Brain microvascular endothelial cell (primary cell): Measurements from ENCODE around the gene SPRYD4.
"Not testable (repeated sequence)": the region's sequence is repeated elsewhere in the genome, so short reads cannot be mapped to it uniquely, and the experiment has no call there.

Source experiments
- DNase-seq: peaks from one replicate; pipeline ENCODE4 v3.0.0-alpha.2; 2020
- H3K27ac ChIP-seq: fragments of 250-450 bp; sonication (Bioruptor Pico); 2 replicates; pipeline ENCODE4 v1.5.1; 2020; ENCODE audit warnings: mild to moderate bottlenecking, moderate library complexity
- H3K27me3 ChIP-seq: fragments of 250-450 bp; sonication (Bioruptor Pico); replicated peaks from 2 replicates; pipeline ENCODE4 v1.5.1; 2020; ENCODE audit warnings: mild to moderate bottlenecking
- H3K36me3 ChIP-seq: fragments of 250-450 bp; sonication (Bioruptor Pico); replicated peaks from 2 replicates; pipeline ENCODE4 v1.5.1; 2020; ENCODE audit warnings: mild to moderate bottlenecking
- H3K4me3 ChIP-seq: 2 replicates; pipeline ENCODE4 v1.5.1; 2011; ENCODE audit warnings: low read depth, mild to moderate bottlenecking, control low read depth, low read length, moderate library complexity
- in situ Hi-C: cut with HindIII; loops from 2 replicates; pipeline ENCODE4 v1.10.0; 2017; ENCODE audit warnings: low sequenced_read_pairs, low pct_ligation_motif_present
- TF ChIP-seq, protein P1 (sequence below): IDR thresholded peaks from 2 replicates; pipeline ENCODE4 v1.5.1; 2011; ENCODE audit warnings: low read depth, mild to moderate bottlenecking, moderate library complexity, low read length, control low read depth, inconsistent platforms; ENCODE audit errors: missing control alignments

The SPRYD4 gene

DNA sequence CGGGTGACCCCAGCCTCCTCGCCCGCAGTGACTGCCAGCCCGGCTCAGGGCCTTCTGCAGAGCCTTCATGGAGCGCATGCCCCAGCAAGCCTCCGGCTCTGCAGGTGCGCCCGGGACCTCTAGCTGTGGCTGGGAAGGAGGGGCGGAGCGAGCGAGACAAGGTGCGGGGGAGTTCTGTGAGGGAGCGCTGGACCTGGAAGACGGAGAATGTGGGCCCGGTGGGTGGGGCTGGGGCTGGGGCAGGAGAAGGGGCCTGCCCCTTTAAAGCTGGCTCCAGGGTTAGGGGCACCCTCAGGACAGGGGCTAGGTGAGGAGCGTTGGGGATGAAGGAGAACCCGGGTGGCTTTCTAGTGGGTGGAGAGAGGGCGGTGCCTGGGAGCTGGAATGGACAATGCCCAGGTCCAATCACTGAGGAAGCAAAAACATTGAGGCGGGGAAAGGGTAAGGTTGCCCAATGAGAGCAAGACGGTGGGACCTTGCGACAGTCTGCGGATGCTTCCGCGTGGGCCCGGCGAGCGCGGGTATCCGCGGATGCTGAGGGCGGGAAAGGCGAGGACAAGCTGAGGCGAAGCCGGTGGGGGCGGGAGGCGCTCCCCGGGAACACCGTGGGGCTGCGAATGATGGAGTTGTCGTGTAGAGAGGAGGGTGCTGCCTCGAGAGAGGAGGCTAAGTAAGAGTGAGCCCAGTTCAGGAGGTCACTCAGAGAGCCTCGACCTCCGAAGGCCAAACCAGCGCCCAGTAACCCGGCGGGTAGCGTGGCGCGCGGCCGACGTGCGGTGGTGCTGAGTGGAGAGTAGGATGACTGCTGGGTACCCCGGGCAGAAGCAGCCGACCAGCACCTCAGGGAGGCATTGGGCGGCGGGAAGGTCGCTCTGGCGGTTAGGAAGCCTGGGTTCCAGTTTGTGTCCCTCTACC lies 19.9 kb downstream of the SPRYD4 start, which contains the start of gene GLS2:
TSS of gene GLS2 (minus strand) at position 121 of the 915 bp plus-strand sequence. CDS start at position 78, 43 bp downstream.
- in situ Hi-C loops: no loop called here
- Histone ChIP-seq H3K27ac (no peak within 1 kb of the TSS), H3K4me3 (peak within 1 kb of the TSS; percentile 46), H3K27me3 (peaks cover 23% of the 10 kb centered on the region), H3K36me3 (no peaks in the 10 kb centered on the region)
- TF ChIP-seq, protein P1, sequence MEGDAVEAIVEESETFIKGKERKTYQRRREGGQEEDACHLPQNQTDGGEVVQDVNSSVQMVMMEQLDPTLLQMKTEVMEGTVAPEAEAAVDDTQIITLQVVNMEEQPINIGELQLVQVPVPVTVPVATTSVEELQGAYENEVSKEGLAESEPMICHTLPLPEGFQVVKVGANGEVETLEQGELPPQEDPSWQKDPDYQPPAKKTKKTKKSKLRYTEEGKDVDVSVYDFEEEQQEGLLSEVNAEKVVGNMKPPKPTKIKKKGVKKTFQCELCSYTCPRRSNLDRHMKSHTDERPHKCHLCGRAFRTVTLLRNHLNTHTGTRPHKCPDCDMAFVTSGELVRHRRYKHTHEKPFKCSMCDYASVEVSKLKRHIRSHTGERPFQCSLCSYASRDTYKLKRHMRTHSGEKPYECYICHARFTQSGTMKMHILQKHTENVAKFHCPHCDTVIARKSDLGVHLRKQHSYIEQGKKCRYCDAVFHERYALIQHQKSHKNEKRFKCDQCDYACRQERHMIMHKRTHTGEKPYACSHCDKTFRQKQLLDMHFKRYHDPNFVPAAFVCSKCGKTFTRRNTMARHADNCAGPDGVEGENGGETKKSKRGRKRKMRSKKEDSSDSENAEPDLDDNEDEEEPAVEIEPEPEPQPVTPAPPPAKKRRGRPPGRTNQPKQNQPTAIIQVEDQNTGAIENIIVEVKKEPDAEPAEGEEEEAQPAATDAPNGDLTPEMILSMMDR: no peak
- peak; percentile 75 for DNase-seq

GRCh38 chr12:56490360-56490759 lies 22.0 kb downstream of the SPRYD4 start:
- no peak for DNase-seq
- no peaks in the 10 kb centered on the region for H3K36me3 ChIP-seq
- TF ChIP-seq, protein P1: no peak
- H3K27me3 ChIP-seq: peaks cover 23% of the 10 kb centered on the region
- no peak overlapping the region for H3K27ac ChIP-seq
- H3K4me3 ChIP-seq: no peak overlapping the region
- in situ Hi-C loops: no loop called here

GRCh38 chr12:56493409-56494105 lies 25.2 kb downstream of the SPRYD4 start:
- H3K27me3 ChIP-seq: peaks cover 14% of the 10 kb centered on the region
- H3K27ac ChIP-seq, DNase-seq, H3K4me3 ChIP-seq, H3K36me3 ChIP-seq, in situ Hi-C loops: not testable (repeated sequence)

GRCh38 chr12:56494106-56494415 lies 25.7 kb downstream of the SPRYD4 start:
- H3K36me3 ChIP-seq, H3K4me3 ChIP-seq, H3K27me3 ChIP-seq, DNase-seq, in situ Hi-C loops, H3K27ac ChIP-seq: not testable (repeated sequence)

DNA sequence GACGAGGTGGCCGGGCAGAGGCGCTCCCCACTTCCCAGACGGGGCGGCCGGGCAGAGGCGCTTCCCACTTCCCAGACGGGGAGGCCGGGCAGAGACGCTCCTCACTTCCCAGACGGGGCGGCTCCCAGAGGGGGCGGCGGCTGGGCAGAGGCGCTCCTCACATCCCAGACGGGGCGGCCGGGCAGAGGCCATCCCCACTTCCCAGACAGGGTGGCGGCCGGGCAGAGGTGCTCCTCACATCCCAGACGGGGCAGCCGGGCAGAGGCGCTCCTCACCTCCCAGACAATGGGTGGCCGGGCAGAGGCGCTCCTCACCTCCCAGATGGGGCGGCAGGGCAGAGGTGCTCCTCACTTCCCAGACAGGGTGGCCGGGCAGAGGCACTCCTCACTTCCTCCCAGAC lies 26.1 kb downstream of the SPRYD4 start:
- H3K4me3 ChIP-seq, H3K36me3 ChIP-seq, in situ Hi-C loops, H3K27ac ChIP-seq, H3K27me3 ChIP-seq, DNase-seq: not testable (repeated sequence)

GRCh38 chr12:56496704-56497103 lies 28.3 kb downstream of the SPRYD4 start:
- DNase-seq: peak; percentile 60
- in situ Hi-C loops, H3K4me3 ChIP-seq: not testable (repeated sequence)

DNA sequence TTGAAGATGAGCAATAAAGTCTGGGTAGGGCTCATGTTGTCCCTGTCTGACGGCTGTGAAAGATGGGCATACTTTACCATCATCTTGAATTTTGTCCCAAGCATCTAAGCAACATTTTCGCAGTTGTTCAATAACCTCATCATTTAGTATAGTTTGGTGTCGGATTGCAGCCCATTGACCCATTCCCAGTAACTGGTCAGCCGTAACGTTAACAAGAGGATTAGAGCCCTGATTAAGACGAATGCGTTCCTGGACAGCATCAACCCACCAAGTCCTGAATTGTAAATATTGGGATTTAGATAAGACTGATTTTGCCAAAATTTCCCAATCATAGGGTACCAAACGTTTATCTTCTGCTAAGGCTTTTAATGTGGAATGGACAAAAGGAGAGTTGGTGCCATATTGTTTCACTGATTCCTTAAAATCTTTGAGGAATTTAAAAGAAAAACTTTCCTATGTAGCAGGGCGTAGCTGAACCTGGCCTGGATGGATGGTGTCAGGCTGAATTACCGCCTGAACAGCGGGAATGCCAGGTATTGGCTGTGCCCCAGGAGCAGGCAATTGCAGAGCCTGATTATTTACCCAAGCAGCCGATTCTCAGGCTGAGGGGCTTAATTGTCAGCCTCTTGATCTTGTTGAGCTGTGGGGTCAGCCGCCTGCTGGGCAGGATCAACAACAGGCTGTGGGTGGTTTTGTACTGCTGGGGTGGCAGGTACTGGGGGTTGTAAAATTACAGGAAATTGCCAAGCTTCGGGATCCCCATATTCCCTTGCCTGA lies 29.9 kb downstream of the SPRYD4 start:
- in situ Hi-C loops, H3K36me3 ChIP-seq, H3K27me3 ChIP-seq, DNase-seq, H3K4me3 ChIP-seq, H3K27ac ChIP-seq: not testable (repeated sequence)

More at GRCh38 chr12:56496704-56497103, 28.3 kb downstream of the SPRYD4 start:
- not testable (repeated sequence) for H3K27ac ChIP-seq, H3K27me3 ChIP-seq, H3K36me3 ChIP-seq
- TF ChIP-seq, protein P1: peak; percentile 61

GRCh38 chr12:56499452-56499851 lies 31.1 kb downstream of the SPRYD4 start:
- H3K27ac ChIP-seq, H3K36me3 ChIP-seq, in situ Hi-C loops, DNase-seq, H3K4me3 ChIP-seq, H3K27me3 ChIP-seq: not testable (repeated sequence)

- DNase-seq, H3K4me3 ChIP-seq, H3K36me3 ChIP-seq, H3K27ac ChIP-seq, H3K27me3 ChIP-seq: not testable (repeated sequence)
- in situ Hi-C loops: loop anchor here (25.0 kb wide), 1 partner anchor 112 kb away; no protein-coding TSS in a partner anchor
Measured at GRCh38 chr12:56499879-56500278, 31.5 kb downstream of the SPRYD4 start.
